ENCODE data around the gene PSMG3. TPM values are rescaled to one million over a fixed set of nuclear protein-coding genes. Genes with fewer than 3 reads are reported as not detected.

The PSMG3 gene
- total RNA-seq, 2 donors from 2014 or later = 21.5 to 22.3 TPM

- no peaks in the 10 kb centered on the region for H3K27me3 ChIP-seq
- no peak overlapping the region for H3K27ac ChIP-seq
- DNase-seq (ENCODE audit: low spot score) = no peak
- H3K4me3 ChIP-seq = no peak overlapping the region
- H3K9me3 ChIP-seq = no peaks in the 10 kb centered on the region
- no peak for TF ChIP-seq CTCF (IDR thresholded peaks at IDR 0.05)
- H3K36me3 ChIP-seq = no peaks in the 10 kb centered on the region
- H3K4me1 ChIP-seq = peaks cover 0 to 19% of the 10 kb centered on the region in 2 donors
Measured at GRCh38 chr7:1553512-1554210, 16.2 kb downstream of the PSMG3 start.

- TF ChIP-seq CTCF (IDR thresholded peaks at IDR 0.05) = no peak
- no peak overlapping the region for H3K4me3 ChIP-seq
- H3K4me1 ChIP-seq = peaks cover 0 to 15% of the 10 kb centered on the region in 2 donors
- DNase-seq (ENCODE audit: low spot score) = no peak
- H3K27me3 ChIP-seq = no peaks in the 10 kb centered on the region
- no peaks in the 10 kb centered on the region for H3K9me3 ChIP-seq
- no peaks in the 10 kb centered on the region for H3K36me3 ChIP-seq
- H3K27ac ChIP-seq = no peak overlapping the region
Measured at GRCh38 chr7:1552200-1552599, 17.6 kb downstream of the PSMG3 start.

GRCh38 chr7:1550846-1551155 is 19.0 kb downstream of the PSMG3 start:
- DNase-seq (ENCODE audit: low spot score) = no peak

GRCh38 chr7:1550005-1550845 is 19.6 kb downstream of the PSMG3 start:
- Histone ChIP-seq H3K4me3 (no peak overlapping the region), H3K27me3 (no peaks in the 10 kb centered on the region), H3K4me1 (peaks cover 0 to 9% of the 10 kb centered on the region in 2 donors), H3K9me3 (no peaks in the 10 kb centered on the region), H3K27ac (no peak overlapping the region), H3K36me3 (no peaks in the 10 kb centered on the region)
- no peak for DNase-seq (ENCODE audit: low spot score)
- TF ChIP-seq CTCF (IDR thresholded peaks at IDR 0.05) = no peak

More at GRCh38 chr7:1550846-1551155, 19.0 kb downstream of the PSMG3 start:
- H3K4me3 ChIP-seq = no peak overlapping the region
- H3K27me3 ChIP-seq = no peaks in the 10 kb centered on the region
- no peak overlapping the region for H3K27ac ChIP-seq
- H3K36me3 ChIP-seq = no peaks in the 10 kb centered on the region
- no peak for TF ChIP-seq CTCF (IDR thresholded peaks at IDR 0.05)
- no peaks in the 10 kb centered on the region for H3K9me3 ChIP-seq
- H3K4me1 ChIP-seq = peaks cover 0 to 10% of the 10 kb centered on the region in 2 donors

- Histone ChIP-seq H3K27ac (no peak overlapping the region), H3K9me3 (no peaks in the 10 kb centered on the region), H3K4me3 (no peak overlapping the region), H3K36me3 (peaks cover under 1% of the 10 kb centered on the region), H3K27me3 (no peaks in the 10 kb centered on the region), H3K4me1 (peaks cover 0 to 5% of the 10 kb centered on the region in 2 donors)
- TF ChIP-seq CTCF (IDR thresholded peaks at IDR 0.05) = no peak
- DNase-seq (ENCODE audit: low spot score) = no peak
Measured at GRCh38 chr7:1549357-1550004, 20.4 kb downstream of the PSMG3 start.
